Astrocyte of the hippocampus (primary cell): Measurements from ENCODE around the gene GLCCI1.

Experiments used
- DNase-seq: peaks from one replicate; pipeline ENCODE4 v3.0.0; 2011; ENCODE audit warnings: low read depth, low spot score

Gene GLCCI1

DNA sequence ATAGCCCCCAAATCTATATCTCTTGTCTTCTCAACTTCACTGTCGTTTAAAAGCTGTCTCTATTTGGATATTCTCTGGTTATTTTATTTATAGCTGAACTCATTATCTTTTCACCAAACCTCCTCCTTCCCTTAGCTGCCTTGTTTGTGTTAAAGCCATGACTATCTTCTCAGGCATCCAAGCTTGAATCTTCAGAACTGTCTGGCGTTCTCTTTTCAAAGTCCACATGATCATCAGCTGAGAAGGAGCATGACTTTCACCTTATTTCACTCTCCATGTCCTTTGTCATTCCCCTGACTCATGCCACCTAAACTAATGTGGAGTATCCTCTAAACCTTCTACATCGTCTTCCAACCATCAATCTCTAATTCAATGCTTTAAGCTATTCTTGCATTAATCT is 5.7 kb upstream of the GLCCI1 start:
- DNase-seq, result no peak

DNA sequence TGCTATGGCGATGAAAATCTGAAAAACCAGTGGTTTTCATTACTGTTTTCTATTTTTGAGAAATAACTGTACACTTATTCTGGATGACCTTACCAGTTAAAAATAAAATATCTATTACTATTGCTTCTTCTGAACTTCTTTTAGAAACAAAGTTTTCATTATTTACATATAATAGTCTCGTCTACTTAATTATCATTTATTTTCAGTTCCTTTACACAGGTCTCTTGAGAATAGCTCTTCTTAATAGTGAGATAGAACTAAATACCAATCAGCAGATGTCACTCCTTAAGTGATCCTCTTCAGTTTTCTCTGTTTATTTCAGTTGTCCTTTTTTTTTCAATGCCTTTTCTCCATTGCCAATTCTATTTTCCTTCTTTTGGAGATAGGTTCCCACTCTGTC is 4.3 kb upstream of the GLCCI1 start:
- no peak for DNase-seq

DNA sequence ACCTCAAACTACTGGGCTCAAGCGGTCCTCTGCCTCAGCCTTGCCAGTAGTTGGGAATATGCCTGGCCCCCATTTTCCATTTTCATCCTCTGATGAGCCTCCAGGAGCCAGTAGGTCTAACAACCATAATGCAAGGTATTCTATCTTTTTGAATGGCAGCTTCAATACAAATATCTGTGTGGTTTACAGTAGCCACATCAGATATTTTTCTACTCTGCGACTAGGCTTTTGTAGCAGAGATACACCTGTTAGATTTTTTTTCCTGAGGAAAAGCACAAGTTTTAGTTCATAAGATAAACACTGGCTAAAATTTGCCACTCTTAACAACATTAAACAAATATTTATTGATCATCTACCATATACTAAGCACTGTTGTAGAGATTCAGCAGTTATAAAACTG is 3.9 kb upstream of the GLCCI1 start:
- DNase-seq, result no peak

DNA sequence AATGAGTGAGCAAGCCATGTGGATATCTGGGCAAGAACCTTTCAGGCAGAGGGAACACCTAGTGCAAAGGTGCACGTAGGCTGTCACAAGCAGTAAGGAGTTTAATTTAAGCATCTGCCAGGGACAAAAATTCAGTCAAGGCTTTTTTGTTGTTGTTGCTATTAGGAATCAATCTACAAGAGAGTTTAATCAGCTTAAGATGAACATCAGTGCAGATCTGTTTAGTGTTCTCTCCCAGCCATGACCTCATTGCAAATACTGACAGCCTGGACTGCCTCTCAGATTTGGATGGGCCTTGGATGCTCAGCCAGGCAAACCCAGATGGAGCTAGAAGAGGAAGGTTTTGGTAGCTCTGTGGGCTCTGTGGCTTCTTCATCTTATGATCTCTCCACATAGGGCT is 3.3 kb upstream of the GLCCI1 start:
- no peak for DNase-seq

DNA sequence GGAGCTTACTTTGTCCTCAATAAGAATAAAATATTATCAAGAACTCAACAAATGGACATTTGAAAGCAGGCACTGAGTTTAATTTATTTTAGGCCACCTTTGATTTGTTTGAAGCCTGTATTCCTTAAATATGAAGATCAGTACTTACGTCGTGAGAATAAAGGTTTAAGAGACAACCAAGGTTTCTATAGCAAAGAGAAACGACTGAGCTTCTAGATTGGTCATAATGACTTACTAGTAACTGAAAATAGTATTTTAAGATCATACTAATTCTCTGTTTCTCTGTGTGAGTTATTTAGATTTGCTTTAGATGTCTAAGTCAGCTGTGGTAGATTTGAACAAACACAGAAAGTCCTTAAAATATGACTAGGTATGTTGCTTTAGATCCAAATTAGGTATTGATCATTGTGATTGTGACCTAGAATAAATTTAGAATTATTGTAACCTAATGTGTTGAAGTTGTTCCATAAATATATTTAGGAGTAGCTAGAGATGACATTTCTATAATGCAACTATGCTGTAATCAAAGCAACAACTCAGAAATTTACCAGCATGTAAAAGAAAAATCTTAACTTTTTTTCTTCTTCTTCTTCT is 2.4 kb upstream of the GLCCI1 start:
- DNase-seq, result no peak

DNA sequence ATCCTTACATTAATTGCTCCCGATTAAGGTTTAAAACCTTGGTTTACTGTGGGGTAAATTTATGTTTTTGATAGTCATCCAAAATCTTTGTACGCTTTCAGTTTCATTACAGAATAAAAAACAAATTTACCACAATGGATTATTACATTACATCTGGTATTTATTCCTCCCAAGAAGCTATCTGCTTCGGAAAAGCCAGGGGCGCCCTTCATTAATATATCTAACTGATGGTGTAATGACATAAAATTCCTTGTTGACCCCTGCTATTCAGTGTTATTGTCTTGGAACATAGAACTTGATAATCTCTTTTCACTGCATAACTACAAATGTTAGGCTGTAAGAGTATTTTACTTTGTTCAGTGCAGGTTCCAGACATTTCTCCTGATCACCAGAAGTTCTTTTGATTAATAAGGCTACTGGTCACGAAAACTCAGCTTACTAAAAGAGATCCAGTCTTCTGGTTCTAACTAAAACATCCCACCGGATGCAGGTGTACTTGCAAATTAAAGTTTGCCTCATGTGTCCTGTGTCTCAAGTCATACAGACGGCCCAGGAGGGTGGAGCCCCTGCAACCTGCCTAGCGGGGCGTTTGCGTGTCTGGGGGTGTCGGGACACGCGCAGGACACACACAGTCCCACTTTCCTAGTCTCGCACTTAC is 581 bp upstream of the GLCCI1 start:
- no peak for DNase-seq

DNA sequence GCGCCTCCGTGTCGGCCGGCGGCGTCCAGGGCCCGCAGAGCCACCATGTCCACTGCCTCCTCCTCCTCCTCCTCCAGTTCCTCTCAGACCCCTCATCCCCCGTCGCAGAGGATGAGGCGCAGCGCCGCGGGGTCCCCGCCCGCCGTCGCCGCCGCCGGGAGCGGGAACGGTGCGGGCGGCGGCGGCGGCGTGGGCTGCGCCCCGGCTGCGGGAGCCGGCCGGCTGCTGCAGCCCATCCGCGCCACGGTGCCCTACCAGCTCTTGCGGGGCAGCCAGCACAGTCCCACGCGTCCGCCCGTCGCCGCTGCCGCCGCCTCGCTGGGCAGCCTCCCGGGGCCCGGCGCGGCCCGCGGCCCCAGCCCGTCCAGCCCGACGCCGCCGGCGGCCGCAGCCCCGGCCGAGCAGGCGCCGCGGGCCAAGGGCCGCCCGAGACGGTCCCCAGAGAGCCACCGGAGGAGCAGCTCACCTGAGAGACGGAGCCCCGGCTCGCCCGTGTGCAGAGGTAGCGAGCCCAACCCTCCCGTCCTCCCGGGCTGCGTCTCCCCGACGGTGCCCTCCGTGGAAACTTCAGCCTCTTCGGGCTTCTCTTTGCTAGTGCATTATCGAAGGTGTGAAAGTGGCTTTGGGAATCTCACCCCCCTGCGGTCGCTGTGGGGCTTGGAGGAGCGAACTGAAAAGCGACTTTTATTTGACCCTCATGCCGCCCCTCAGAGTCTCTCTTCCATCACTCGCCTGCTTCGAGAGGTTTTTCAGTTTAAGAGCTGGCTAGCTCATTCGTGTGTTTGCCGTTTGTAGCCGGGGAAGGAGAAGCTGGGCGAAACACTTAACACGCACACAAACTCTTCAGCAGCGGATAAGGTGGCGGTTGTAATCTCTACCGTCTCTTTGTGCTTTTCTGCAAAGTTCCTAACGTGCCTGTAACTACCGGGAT is 975 bp downstream of the GLCCI1 start:
- peak; percentile 71 for DNase-seq

DNA sequence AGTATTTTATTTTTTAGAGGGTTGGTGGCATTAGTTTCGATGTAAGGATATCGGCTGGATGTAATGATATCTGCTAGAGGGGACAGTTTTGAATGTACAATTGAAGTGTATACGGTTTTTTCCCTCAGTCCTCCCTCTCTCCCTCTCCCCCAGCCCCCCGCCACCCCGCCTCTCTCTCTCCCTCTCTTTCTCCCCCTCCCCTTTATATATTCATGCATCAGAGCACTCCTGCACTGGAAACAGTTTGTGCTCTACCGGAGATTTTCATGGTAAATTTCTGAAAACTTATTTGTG is 1.6 kb downstream of the GLCCI1 start:
- DNase-seq, result no peak

DNA sequence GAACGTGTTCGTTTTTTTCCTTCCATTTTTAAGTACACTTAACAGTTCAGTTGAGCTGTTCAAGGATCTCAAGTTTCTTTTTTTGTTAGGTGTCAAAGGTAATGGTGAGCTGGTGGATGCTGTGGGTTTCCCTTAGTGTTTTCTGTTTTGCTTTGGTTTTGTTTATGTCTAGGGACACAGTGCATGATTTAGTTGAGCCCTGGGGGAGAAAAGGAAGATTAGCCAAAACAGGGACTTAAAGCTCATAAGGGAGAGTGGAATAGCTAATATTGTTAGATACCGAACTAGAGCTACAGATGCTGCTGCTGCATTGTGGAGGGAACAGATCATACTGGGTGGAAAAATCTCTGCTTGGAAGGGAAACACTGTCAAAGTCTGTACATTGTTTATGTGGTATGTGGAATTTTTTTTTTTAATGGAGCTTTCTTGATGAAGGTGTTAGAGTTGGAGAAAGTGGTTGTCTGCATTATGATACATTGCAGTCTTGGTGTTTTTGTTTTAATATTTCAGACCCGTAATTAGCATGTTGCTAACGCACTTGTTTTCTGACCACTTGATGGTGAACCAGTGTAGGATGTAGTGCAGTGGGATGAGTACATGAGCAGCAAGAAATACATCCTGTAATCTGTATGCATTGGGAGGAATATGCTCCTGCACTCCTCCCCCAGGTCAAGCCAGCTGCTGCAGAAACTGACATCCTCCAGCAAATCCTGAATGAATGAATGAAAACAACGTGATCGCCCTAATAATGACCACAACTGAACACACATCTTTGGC is 2.1 kb downstream of the GLCCI1 start:
- DNase-seq, result peak; percentile 39

DNA sequence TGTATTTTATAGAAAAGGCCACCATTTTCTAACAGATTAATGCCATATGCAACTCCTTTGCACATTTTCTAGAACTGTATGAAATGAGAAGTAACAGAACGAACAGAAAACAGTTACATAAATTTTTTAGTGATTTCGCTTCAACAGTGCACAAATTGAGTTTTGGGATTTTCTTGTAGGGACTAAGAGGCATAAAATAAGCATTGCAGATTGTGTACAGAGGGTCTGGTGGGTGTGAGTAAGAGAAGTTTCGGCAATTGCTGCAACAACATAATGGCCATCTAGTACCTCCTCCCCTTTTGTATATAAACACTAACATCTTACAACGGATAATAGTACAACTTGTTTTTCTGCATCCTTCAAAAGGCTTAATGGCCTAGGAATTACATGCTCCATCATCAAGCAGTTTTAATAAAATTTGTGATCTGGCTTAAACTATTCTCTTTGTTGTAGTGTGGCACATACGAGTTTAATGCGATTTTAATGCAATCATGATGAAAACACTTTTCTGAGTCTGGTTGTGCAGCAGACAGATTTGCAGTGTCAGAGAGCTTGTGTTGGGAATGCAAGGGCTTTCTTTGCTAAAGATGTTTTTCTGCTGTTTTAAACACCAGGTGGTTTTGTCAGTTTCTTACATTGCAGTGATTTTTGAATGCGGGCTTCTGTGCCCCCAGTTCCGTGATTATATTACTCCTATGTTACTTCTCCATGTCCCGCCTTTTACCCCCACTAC is 2.9 kb downstream of the GLCCI1 start:
- DNase-seq, result no peak

DNA sequence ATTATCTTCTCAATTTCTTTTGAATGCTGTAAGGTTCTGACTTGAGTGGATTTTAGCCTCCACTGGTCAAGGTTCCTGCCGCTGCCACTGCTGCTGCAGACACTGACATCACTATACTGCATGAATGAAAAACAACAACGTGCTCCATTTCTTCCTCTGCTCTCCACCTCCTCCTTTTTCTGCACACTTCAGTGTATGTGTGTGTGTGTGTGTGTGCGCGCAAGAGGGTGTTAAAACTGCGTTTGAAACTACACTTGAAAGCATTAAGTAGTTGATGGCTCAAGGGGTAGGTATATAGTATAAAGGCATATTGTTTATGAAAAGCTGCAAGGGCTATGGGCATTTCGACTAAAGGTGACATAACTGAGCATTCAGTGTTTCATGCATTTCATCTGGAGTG is 3.5 kb downstream of the GLCCI1 start:
- DNase-seq, result peak; percentile 55

DNA sequence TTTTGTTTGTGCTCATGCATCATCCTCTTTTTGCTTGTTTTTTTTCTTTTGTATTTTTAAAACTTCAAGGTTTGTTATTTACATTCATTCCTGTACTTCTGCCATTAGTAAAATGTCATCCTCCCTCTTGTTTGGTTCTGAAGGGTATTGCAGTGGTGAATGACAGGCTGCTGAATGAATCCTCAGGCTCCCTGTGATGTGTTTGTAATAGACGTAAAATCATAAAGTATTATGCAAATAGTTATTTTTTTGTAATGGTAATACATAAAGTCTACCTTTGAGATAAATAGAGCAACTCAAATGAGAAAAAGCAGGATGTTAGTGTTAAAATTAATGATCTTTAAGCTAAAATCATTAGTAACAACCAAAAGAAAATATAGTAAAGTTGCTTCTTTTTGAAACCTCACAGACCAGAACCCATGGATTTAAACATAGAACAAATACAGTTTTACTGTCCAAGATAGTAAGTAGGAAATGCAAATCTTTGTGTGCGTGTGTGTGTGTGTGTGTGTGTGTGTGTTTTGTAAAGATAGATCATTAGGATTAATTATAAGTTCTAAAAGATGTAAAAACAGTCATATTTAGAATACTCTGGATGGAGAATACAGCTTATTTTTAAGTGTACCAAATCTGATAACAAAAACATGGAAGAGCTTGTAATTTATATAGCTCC is 4.5 kb downstream of the GLCCI1 start:
- DNase-seq, result no peak

DNA sequence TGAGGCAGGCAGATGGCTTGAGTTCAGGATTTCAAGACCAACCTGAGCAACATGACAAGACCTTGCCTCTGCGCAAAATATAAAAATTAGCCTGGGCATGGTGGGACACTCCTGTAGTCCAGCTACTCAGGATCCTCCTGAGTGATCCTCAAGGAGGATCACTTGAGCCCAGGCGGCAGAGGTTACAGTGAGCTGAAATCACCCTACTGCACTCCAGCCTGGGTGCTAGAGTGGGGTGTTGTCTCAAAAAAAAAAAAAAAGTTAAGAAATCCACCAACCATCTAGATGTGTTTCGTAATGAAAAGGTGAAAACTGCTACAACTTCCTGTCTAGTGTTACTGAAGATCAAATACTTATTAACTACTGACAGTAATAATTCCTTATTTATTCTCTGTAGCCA is 8.1 kb downstream of the GLCCI1 start:
- DNase-seq, result no peak

DNA sequence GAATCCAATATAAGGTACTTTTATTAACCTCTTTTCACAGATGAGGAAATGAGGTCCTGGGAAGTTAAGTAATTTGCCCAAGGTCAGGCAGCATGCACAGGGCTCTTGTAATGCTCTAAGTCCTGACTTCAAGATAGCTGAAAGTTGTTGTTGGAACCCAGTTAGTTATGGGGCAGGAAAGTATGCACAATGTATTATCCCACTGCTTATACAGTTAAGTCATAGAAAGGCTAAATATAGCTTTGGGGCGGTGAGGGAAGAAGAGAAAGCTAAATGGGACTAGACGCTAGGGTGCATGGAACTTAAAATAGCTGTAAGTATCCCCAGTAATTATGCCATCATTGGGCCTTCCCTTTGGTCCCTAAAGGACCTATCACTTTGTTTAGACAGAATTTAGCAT is 9.2 kb downstream of the GLCCI1 start:
- peak; percentile 31 for DNase-seq

DNA sequence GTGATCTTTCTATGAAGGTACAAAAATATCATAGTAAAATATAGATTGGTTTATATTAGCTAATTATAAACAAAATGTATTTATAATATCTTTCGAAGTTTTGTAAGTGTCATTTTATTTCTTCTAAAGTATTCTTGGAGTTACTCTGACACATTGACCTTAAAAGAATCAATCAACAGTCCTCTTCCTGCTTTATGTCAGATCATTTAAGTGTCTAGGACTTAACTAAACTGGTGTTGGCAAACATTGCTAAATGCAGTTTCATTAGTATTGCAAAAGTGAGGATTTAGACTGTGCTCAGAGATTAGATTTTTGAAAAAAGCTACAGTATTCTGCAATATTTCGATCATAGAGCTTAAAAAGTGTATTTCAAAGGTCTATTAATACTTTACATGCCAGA is 10.3 kb downstream of the GLCCI1 start:
- DNase-seq, result no peak

DNA sequence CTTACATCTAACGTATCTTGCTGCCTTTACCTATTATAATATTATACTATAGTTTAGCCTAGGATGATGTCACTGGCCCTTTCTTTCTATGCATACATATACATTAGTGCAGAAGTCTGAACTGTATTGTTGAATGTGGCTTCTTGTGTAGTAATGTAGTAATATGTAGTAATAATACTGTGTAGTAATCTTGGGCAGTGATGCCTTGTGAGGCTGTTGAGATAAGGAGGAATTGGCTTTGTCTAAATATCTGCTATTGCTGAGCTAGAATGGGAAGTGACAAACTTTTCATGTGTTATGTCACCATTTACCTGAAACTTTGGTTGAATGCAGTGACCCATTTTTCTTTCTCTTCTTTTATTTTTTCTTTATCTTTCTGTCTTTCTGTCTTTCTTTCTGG is 11.0 kb downstream of the GLCCI1 start:
- DNase-seq, result no peak

DNA sequence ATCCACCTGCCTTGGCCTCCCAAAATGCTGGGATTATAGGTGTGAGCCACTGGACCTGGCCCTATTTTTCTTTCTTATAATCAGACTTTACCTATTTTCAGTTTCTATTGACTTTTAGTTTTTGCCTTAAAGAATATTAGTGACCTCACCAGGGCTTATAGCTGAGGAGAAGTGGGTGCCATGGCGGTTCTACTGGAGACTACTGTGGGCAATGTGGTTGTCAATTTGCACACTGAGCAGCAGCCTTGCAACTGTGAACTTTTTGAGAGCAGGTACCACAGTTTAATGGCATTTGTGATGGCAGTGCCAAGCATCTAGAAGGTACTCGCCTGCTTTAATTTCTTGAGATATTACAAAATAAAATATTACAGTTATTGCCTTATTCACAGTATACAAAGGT is 11.5 kb downstream of the GLCCI1 start:
- no peak for DNase-seq

DNA sequence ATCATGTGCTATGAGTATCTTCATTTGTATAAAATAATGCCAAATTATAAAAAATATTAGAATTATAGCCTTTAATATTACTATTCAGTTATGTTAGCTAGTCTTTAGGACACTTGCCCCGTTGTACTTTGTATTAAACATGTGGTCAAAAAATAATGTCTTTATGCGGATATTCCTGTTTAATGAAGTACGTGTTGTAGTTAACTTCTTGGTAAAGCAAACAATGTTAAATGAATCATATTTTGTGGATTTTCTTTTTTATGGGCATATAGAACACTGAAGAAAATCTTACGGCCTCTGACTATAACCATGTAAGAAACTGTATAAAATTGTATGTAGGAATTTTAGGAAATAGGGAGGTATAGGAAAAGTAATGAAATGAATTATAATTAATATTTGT is 14.3 kb downstream of the GLCCI1 start:
- no peak for DNase-seq

DNA sequence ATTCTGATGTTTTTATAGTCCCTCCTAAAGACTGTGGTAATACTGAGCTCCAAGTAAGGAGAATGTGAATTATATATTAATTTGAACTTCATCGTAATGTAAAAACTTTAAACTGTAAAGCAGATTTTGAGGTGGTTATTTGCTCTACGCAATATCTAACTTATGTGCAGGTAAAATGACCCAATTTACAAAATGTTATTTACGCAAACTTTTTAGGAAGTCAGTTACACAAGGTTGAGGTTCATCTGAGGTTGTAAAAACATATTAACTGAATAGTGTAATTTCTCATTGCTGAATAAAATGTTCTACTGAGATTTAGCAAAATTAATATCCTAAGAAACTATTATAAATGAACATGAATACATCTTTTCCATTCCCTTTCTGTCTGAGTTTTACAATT is 15.8 kb downstream of the GLCCI1 start:
- DNase-seq, result no peak

DNA sequence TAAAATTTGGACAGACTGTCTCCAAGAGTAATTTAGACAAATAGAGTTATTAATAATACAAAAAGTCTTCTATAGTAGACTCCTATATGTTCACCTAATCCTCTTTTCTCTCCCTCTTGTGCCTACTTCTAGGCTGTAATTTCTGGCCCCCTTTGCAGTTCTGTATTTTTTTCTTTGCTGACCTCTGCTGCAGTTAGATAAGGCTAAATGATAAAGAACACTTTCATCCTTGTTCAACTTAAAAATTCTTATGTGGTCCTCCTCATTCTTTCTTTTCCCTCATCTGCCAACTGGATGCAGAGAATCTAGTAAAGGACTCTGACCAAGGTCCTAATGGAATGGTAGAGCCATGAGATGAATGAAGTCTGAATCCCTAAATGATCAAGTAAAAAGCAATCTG is 20.1 kb downstream of the GLCCI1 start:
- DNase-seq, result no peak

DNA sequence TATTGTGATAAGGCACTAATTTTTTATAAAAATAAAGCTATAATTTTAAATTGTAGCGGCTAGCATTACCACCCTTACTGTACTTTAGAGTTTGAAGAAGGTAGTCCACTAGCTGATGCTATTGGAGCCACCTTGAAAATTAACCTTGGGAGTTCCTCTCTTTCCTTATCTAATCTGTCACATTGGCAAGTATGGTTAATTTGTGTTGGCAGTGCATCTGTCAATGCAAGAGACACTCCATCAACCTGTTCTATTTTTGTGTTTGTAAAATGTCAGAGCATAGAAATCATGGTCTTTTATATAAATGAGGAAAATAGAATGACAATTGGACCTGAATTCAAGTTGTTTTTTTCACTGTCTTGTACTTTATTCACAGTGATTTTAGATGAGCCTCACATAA is 20.5 kb downstream of the GLCCI1 start:
- DNase-seq, result no peak
